Hippocampal formation (tissue), 2 donors: Measurements from ENCODE around the gene GAGE12E.
"Not testable (repeated sequence)": the region's sequence is repeated elsewhere in the genome, so short reads cannot be mapped to it uniquely, and the experiment has no call there.

Experiments used
- DNase-seq, 2 donors: peaks; one replicate each; lab custom pipeline; 2025; lab: John Stamatoyannopoulos, UW

GAGE12E gene

GRCh38 chrX:49550989-49551388 lies at the start of gene GAGE12E:
Gene GAGE12E (plus strand): TSS chrX:49551289. CDS start chrX:49552444, 1,155 bp downstream.
- DNase-seq: not testable (repeated sequence)

GRCh38 chrX:49531877-49532276 lies 19.2 kb upstream of the GAGE12E start, which contains the start of gene GAGE12C:
Gene GAGE12C (plus strand): TSS chrX:49532177. CDS start chrX:49533332, 1,155 bp downstream.
- DNase-seq: not testable (repeated sequence)

- DNase-seq: not testable (repeated sequence)
Measured at GRCh38 chrX:49541433-49541832, 9.7 kb upstream of the GAGE12E start, which contains the start of gene GAGE12D. Gene GAGE12D (plus strand): TSS chrX:49541733. CDS start chrX:49542888, 1,155 bp downstream.

GRCh38 chrX:49560542-49560941 lies 9.5 kb downstream of the GAGE12E start, which contains the start of gene GAGE12F:
Gene GAGE12F (plus strand): TSS chrX:49560842. CDS start chrX:49561997, 1,155 bp downstream.
- not testable (repeated sequence) for DNase-seq

GRCh38 chrX:49568728-49569127 lies 17.6 kb downstream of the GAGE12E start:
- not testable (repeated sequence) for DNase-seq

GRCh38 chrX:49569152-49569551 lies 18.1 kb downstream of the GAGE12E start:
- DNase-seq: not testable (repeated sequence)

- DNase-seq: not testable (repeated sequence)
Measured at GRCh38 chrX:49570100-49570499, 19.0 kb downstream of the GAGE12E start, which contains the start of gene GAGE12G. Gene GAGE12G (plus strand): TSS chrX:49570400. CDS start chrX:49571555, 1,155 bp downstream.

- DNase-seq: not testable (repeated sequence)
Measured at GRCh38 chrX:49579649-49580048, 28.6 kb downstream of the GAGE12E start, which contains the start of gene GAGE12H. Gene GAGE12H (plus strand): TSS chrX:49579949. CDS start chrX:49581104, 1,155 bp downstream.

- DNase-seq: not testable (repeated sequence)
Measured at GRCh38 chrX:49589196-49589595, 38.1 kb downstream of the GAGE12E start, which contains the start of gene GAGE2A. Gene GAGE2A (plus strand): TSS chrX:49589496. CDS start chrX:49590651, 1,155 bp downstream.

GRCh38 chrX:49589769-49590478 lies 38.8 kb downstream of the GAGE12E start:
- not testable (repeated sequence) for DNase-seq

GRCh38 chrX:49590488-49590887 lies 39.4 kb downstream of the GAGE12E start:
- not testable (repeated sequence) for DNase-seq

GRCh38 chrX:49598720-49599119 lies 47.6 kb downstream of the GAGE12E start, which contains the start of gene GAGE1:
Gene GAGE1 (plus strand): TSS chrX:49599020. CDS start chrX:49600175, 1,155 bp downstream.
- not testable (repeated sequence) for DNase-seq
